DMS 273 (cell line): ENCODE measurements around the gene PHLDB1.
"Not testable (repeated sequence)": the region's sequence is repeated elsewhere in the genome, so short reads cannot be mapped to it uniquely, and the experiment has no call there.

Source experiments
- DNase-seq: peaks from one replicate; lab custom pipeline; 2025; ENCODE audit not compliant: unreplicated experiment; lab: John Stamatoyannopoulos, UW

Gene PHLDB1

GRCh38 chr11:118605116-118605867, 2.1 kb upstream of the PHLDB1 start:
- DNase-seq = peak; percentile 53

- no peak for DNase-seq
These were observed 1.1 kb upstream of the PHLDB1 start for GRCh38 chr11:118606157-118606843.

GRCh38 chr11:118606844-118607228, 579 bp upstream of the PHLDB1 start:
- DNase-seq = no peak

- peak; percentile 56 for DNase-seq
These were observed 1.2 kb downstream of the PHLDB1 start for GRCh38 chr11:118608360-118609227.

- no peak for DNase-seq
These were observed 2.2 kb downstream of the PHLDB1 start for GRCh38 chr11:118609380-118610224.

GRCh38 chr11:118610225-118610772, 2.9 kb downstream of the PHLDB1 start:
- no peak for DNase-seq

GRCh38 chr11:118610773-118611432, 3.5 kb downstream of the PHLDB1 start:
- DNase-seq = no peak

- DNase-seq = not testable (repeated sequence)
These were observed 4.0 kb downstream of the PHLDB1 start for GRCh38 chr11:118611433-118611795.

- no peak for DNase-seq
These were observed 5.0 kb downstream of the PHLDB1 start for GRCh38 chr11:118612378-118612777.

GRCh38 chr11:118614511-118614910, 7.1 kb downstream of the PHLDB1 start:
- DNase-seq = no peak

GRCh38 chr11:118615282-118615975, 8.0 kb downstream of the PHLDB1 start:
- no peak for DNase-seq

GRCh38 chr11:118615976-118616371, 8.6 kb downstream of the PHLDB1 start:
- peak; percentile 8 for DNase-seq

- DNase-seq = peak; percentile 35
These were observed 10.9 kb downstream of the PHLDB1 start for GRCh38 chr11:118618115-118618990.

- DNase-seq = peak; percentile 35
These were observed 11.6 kb downstream of the PHLDB1 start for GRCh38 chr11:118618991-118619375.

GRCh38 chr11:118619444-118620197, 12.2 kb downstream of the PHLDB1 start:
- DNase-seq = peak; percentile 77

GRCh38 chr11:118620529-118621070, 13.2 kb downstream of the PHLDB1 start:
- DNase-seq = no peak

- DNase-seq = peak; percentile 89
These were observed 13.8 kb downstream of the PHLDB1 start for GRCh38 chr11:118621071-118621783.
